ENCODE results near the gene NAT8L.

- TF ChIP-seq, protein P1, sequence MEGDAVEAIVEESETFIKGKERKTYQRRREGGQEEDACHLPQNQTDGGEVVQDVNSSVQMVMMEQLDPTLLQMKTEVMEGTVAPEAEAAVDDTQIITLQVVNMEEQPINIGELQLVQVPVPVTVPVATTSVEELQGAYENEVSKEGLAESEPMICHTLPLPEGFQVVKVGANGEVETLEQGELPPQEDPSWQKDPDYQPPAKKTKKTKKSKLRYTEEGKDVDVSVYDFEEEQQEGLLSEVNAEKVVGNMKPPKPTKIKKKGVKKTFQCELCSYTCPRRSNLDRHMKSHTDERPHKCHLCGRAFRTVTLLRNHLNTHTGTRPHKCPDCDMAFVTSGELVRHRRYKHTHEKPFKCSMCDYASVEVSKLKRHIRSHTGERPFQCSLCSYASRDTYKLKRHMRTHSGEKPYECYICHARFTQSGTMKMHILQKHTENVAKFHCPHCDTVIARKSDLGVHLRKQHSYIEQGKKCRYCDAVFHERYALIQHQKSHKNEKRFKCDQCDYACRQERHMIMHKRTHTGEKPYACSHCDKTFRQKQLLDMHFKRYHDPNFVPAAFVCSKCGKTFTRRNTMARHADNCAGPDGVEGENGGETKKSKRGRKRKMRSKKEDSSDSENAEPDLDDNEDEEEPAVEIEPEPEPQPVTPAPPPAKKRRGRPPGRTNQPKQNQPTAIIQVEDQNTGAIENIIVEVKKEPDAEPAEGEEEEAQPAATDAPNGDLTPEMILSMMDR (IDR thresholded peaks at IDR 0.05 in 4 of 5, conservative IDR thresholded peaks at IDR 0.05 in 1 of 5) = no peak
- no peak for TF ChIP-seq POLR2A (IDR thresholded peaks at IDR 0.05)
These were observed 43.1 kb downstream of the NAT8L start for GRCh38 chr4:2102045-2102883.
